Testis (tissue), 2 donors: ENCODE measurements around the gene SCMH1.

Source experiments
- CTCF ChIP-seq, 3 experiments: fragments of 450-650 bp in 2 of 3; fragments of 200-600 bp in 1 of 3; sonication (generic) in 1 of 3; IDR thresholded peaks; one replicate each; pipeline ENCODE4 v1.5.1; 2016 to 2019; ENCODE audit warnings: antibody characterized with exemption in 3 of 3, mild to moderate bottlenecking in 2 of 3, moderate library complexity in 1 of 3
- POLR2A ChIP-seq: fragments of 450-650 bp; IDR thresholded peaks from one replicate; pipeline ENCODE4 v1.6.1; 2017; ENCODE audit warnings: antibody characterized with exemption, mild to moderate bottlenecking, moderate library complexity

GRCh38 chr1:41221995-41222394 is 20.1 kb downstream of the SCMH1 start:
- no peak for TF ChIP-seq CTCF (IDR thresholded peaks at IDR 0.05)
- no peak for TF ChIP-seq POLR2A
